HG02840 (cell line): ENCODE results near the gene SERINC5.
"Not testable (repeated sequence)": the region's sequence is repeated elsewhere in the genome, so short reads cannot be mapped to it uniquely, and the experiment has no call there.

Source experiments
- ATAC-seq: cut with Tn5 transposase; IDR thresholded peaks from one replicate; pipeline ENCODE4 v1.9.1; 2021; ENCODE audit warnings: mild to moderate bottlenecking, moderate library complexity, moderate number of reproducible peaks; ENCODE audit not compliant: unreplicated experiment, low FRiP score

Gene SERINC5

DNA sequence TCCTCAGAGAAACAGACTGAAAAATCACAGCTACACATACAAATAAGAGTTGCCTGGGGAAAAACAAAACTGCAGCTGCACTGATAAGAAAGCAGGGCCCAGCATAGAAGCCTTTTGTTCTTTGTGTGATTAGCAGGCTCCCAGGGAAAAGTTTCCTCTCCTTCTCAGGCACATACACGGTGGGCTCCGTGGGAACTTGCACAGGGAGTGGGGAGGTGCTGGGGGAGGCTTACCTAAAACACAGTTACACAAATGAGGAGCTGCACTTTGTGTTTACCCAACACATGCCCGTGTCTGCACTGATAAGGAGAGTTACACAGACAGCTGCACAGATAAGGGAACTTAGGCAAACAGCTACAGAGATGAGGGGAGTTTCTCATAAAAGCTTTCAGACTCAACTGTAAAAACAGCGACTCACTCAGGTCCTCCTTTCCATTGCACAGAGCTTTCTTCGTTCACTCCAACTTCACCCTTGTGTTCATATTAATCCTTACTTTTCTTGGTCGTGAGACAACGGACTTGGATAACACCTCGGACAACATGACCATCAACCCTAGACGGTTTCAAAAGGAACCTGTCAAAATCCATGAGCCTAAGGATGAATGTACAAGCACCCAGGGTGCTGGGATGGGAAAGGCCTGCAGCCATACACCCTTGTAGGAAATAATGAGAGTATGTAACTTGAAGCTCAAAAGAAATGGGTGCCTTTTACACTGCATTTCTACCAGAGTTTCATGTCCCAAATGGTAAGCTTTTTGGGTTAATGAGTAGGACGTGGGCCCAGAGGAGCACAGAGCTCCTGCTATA lies 50.8 kb downstream of the SERINC5 start:
- no peak for ATAC-seq

DNA sequence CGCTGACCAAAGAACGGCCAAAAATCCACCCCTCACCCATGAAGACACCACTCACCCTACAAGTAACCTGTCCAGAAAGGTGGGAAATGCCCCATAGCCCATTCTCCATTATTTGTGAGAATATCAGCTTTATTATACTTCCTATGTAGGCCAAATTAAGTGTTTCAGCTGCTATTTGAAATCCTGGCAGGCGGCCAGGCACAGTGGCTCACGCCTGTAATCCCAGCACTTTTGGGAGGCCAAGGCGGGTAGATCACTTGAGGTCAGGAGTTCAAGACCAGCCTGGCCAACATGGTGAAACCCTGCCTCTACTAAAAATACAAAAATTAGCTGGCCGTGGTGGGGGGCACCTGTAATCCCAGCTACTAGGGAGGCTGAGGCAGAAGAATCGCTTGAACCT lies 54.1 kb downstream of the SERINC5 start:
- ATAC-seq = not testable (repeated sequence)

DNA sequence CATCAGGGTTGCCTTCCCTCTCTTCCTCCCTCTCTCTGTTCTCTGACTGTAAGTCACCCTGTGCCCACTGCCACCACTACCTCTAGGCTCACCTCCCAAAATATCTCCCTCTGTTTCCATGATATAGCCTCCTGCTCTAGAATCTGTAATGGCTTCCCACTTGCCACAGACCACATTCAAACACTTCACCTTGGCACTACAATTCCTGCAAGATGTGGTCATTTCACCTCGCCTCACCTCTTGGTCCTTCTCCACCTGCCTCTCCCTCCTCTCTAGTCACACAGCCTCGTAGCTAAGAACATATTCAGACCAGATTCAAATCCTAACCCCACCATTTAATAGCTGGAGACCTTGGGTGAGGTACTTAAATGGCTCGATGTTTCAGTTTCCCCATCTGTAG lies 56.9 kb downstream of the SERINC5 start:
- no peak for ATAC-seq

DNA sequence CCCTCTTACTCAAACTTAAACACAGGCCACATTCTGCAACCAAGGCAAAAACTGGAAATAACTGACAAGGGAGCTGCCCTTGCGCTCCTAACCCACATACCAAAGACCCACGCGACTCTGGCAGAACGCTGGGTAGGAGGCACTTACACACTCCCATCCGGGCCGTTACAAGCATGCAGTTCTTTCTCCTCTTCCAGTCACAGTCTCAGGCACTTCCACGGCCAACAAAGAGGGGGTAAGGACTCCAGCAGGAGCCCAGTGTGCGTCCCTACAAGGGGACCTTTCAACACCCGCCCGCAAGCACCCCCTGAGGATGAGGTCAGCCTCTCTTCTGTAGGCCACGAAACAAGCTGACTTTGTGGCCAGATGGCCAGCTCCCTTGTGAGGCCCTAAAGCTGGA lies 57.4 kb downstream of the SERINC5 start:
- ATAC-seq = no peak

DNA sequence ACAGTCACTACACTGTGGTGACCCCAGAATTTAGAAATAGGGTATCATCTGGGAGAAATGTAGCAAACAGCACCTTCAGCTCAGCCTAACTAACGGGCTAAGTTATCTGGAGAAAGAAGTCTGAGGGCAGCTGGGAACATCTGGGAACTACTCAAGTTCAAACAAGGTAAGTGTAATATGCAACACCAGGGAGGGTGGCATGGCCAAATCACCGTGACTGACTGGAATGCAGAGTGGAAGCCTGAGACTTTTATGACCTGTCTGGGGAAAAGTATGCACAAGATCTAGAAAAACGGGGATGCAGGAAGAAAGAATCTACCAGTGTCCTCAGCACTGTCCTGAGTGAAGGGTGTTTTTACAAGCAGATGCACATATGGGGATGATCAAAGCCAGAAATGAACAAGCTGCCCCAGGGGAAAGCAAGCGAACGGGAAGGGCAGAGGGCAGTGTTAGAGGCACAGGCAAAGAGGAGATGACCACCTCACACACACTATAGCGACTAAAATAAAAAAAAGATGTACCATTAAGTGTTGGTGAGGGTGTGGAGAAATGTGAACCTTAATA lies 59.9 kb downstream of the SERINC5 start:
- no peak for ATAC-seq

DNA sequence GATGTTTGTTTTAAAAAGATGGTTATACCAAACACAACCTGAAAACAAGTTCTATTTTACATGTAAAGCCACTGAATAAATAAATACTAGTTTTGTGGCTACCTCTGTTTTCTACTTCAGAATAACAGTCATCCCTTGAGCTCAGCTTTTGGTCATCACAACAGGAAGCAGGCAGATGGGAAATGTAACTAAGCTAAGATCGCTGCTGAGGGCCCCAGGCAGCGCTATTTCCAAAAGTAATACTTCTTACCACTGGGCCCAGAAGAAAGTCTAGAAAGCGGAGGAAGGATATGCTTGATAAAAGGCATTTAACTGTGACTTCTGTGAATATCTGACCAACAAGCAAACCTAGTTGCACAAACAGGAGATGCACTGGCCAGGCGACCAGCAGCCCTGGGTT lies 61.4 kb downstream of the SERINC5 start:
- no peak for ATAC-seq

DNA sequence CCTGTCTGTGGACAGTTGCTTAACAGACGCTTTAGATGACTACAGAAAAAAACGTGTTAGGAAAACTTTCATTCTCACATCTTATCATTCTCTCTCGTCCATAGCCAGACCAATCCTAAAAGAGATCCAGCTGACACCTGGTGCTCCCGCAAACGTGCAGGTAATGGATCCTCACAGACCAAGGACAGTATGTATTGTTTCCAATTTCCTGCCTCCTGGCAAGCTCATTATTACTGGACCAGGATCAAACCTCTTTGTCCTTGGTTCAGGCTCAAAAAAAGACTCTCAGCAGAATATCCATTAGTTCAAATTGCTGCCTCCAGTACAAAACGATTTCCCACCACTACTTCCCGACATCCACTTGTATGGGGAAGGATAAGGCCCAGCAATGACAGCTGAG lies 62.4 kb downstream of the SERINC5 start:
- ATAC-seq = no peak

DNA sequence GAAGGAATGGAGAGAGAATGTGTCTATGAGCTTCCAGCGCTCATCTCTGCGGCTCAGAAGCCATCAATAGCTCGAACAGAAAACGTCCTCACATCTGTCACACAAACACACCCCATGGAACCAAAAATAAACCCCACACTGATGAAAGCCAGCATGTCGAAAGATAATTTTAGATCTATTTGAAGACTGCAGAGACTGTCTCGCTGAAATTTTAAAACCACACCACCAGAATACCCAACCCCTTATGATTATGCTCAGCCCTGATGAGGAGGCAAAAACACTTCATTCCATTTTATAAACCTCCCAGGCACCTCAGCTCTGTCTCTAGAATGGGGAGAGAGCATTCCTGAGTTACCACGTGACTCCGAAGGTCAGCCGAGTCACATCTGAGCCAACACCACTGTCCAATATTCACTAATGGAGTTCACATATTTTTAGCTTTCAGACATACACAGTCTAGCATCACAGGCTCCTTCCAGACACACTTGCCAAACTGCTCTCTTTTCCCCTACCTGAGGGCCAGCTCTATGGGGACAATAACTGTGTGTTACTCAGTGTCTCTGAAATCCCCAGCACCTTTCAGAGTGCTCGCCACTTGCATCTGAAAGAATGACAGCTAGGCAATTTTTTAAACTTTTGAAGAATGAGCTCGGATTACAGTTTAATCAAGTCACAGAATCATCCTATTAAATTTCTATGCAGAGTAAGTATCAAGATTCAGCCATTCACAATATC lies 63.2 kb downstream of the SERINC5 start:
- no peak for ATAC-seq

DNA sequence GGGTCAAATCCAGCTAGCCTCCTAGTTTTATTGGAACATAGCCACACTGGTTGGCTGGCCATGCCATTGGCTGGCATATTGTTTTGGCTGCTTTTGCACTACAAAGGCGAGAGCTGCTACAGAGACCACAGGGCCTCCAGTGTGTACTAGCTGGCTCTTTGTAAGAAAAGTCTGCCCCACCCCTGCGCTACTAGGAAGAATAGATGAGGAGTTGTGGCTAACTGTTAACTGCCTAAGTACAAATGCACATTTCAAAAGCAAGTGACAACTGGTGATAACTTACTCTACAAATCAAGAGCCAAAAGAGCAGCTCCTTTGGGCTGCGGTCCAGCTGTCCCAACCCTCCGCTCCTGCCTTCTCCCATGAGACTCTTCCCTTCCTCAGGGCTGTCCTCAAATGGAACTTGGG lies 63.9 kb downstream of the SERINC5 start:
- no peak for ATAC-seq

DNA sequence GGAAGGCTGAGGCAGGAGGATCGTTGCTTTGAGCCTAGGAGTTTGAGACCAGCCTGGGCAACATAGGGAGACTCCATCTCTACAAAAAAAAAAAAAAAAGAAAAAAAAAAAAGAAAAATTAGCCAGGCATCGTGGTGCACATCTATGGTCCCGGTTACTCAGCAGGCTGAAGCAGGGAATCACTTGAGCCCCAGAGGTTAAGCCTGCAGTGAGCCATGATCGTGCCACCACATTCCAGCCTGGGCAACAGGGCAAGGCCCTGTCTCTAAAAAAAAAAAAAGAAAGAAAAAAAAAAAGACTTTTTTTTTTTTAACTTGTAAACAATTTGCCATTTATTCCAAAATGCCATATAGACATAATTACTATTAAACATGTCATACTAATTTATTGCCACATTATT lies 64.5 kb downstream of the SERINC5 start:
- ATAC-seq = no peak

DNA sequence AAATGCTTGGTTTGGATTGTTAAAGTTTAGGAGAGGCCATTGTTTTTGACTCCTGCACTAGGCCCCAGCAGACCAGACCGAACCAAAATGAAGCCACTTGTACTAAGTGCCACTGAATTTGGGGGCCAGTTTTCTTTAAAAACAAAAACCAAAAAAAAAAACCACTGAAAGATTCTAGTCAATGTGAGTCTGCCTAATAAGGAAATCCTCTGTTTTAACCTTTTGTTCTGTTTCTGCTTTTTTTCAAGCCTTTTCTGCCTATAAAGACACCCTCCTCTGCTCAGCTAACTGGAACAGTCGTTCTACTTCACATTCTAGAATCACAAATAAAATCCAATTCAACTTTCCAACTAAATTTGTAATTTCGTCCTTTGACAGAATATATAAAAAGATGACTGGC lies 64.9 kb downstream of the SERINC5 start:
- ATAC-seq = no peak

DNA sequence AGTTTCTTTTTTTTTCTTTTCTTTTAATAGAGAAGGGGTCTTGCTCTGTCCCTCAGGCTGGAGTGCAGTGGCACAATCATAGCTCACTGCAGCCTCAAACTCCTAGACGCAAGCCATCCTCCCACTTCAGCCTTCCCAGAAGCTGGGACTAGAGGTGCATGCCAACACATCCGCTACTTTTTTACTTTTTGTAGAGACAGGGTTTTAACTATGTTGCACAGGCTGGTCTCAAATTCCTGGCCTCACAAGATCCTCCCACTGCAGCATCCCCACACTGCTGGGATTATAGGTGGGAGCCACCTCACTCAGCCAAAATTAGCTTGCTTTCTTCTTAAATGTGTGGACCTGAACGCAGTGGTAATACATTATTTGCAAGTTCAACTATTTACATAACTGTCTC lies 66.1 kb downstream of the SERINC5 start:
- no peak for ATAC-seq

DNA sequence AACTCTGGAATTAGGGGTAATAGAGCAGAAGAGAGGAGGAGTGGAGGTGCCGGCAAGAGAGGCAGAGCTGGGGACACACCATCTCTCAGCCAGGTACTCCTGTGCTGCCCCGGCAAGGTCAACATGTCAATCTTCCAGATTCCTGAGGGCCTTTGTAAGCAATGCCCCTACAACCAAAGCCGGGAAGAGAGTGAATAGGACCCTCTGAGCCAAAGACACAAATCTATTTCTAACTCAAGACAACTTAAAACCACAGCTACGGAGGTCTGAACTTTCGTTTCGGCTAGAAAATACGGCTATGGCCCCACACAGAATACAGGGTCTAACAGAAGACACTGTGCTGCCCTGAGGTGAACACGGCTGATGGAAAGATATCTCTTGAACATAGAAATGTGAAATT lies 66.6 kb downstream of the SERINC5 start:
- no peak for ATAC-seq

DNA sequence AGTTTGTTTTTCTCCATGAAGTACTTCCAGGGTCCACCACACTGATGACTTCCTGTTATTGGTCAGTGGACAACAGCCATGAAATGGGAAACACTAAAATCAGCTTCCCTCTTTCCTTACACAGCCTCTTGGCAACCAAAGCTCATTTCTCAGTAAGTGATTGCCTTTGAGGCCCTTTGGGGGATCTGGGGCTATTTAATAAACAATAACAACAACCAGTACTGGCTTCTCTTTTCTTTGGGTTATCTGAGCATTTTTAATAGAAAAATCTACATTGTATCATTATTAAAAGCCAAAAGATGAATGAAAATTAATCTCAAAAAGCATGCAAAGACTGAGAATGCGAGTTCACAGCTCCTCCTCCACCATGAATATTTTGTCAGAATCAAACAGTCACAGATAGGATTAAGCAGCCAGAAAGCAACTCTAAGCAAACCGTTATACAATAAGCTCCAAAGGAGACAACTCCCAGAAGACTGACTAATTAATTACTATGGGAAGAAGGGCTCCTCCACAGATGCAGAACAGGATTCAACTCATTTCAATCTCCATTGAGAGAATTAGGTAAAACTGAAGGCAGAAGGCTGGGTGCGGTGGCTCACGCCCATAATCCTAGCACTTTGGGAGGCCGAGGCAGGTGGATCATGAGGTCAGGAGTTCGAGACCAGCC lies 68.3 kb downstream of the SERINC5 start:
- no peak for ATAC-seq

DNA sequence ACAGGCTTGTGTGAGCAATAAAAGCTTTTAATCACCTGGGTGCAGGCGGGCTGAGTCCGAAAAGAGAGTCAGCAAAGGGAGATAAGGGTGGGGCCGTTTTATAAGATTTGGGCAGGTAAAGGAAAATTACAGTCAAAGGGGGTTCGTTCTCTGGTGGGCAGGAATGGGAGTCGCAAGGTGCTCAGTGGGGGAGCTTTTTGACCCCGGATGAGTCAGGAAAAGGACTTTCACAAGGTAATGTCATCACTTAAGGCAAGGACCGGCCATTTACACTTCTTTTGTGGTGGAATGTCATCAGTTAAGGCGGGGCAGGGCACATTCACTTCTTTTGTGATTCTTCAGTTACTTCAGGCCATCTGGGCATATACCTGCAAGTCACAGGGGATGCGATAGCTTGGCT lies 70.3 kb downstream of the SERINC5 start:
- ATAC-seq = not testable (repeated sequence)

DNA sequence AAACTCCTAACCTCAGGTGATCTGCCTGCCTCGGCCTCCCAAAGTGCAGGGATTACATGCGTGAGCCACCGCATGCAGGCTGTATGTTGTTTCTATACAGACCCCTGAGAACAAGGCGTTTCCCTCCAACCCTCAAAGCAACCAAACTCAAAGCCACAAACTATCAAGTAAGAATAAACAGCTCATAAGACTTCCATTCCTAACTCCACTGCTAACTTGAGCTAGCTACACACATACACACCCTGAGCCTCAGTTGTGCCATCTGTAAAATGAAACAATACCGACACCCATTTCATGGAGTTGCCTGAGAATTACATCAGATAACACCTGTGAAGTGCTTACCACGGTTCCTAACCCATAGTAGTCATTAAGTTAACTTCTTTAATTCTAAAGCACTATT lies 70.8 kb downstream of the SERINC5 start:
- ATAC-seq = no peak

DNA sequence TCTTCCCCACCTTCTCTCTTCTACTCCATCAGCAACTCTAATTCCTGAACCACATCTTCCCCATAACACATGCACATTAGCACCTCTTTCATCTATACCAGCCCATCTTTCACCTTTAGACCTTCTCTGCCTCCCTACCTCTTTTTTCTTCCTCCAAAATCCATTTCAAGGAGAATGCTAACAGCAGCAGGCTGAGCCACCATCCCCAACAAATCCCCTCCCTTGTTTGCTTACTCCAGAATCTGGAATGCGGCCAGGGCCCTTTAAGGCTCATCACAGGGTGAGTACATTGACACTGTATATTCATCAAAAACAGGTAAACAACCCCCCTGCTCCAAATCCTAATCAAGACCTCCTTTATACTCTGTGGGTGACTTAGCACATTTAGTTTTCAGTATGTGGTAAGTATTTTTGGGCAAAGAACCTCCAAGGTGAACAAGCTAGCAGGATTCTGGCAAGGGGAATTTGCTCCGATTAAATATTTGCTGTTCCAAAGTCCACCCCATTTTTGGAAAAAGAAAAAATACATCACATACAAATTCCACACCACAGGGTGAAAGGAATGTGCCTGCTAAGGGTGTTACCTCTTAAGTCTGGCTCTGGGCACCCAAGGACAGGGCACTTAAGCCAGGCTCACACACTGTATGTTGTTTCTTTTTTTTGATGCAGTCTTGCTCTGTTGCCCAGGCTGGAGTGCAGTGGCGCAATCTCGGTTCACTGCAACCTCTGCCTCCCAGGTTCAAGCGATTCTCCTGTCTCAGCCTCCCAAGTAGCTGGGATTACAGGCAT lies 71.4 kb downstream of the SERINC5 start:
- no peak for ATAC-seq

DNA sequence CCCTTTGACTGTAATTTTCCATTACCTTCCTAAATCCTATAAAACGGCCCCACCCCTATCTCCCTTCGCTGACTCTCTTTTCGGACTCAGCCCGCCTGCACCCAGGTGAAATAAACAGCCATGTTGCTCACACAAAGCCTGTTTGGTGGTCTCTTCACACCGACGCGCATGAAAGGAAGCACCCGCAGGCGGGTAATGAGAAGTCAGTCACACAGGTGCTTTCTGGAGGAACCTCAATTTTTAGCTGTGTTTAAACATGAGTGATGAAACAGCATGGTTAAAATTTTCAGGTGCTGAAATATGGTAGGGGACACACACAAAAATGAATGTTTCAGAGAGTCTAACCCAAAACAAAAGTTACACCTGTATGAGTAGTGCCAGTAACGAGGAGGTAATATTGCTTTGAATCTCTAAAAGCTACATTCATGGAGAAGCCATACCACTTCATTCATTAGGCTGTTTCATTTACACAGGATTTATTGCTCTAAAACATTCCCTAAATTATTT lies 72.1 kb downstream of the SERINC5 start:
- ATAC-seq = not testable (repeated sequence)

DNA sequence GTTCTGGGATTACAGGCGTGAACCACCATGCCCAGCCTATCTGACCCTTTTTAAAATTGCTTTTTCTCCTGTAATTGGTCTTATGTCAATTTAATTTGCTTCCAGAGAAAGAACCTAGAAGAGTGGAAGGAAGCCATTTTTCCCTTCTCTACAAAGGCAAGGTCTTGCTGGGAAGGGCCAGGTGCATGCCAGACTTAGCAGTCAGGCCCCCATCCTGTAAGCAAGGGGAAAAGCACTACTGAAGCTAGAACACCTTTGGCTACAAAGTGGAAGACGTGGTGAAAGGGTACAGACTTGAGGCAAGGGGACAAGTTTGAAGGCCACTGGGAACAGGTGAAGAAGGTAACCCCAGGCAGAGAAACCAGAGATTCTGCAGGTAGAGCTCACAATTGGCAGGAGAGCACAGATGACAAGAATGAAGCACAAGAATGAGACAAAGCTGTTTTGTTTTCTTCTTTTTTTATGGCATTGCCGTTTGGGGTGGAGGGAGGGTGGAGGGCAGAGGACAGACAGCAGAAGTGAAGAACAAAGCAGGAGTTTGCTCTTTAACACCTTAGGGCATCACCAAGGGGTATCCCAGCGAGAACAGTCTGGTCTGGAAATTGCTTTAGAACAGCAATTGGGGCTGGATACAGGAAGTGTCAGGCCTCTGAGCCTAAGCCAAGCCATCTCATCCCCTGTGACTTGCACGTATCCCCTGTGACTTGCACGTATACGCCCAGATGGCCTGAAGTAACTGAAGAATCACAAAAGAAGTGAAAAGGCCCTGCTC lies 72.9 kb downstream of the SERINC5 start:
- ATAC-seq = no peak
